HCT116 (cell line): Measurements from ENCODE around the gene PLXNC1. TPM values are rescaled to one million over a fixed set of nuclear protein-coding genes. Genes with fewer than 3 reads are reported as not detected.

ENCODE experiments used
- ATAC-seq: fragments of 200-7000 bp; cut with Tn5 transposase; 2 replicates; pipeline ENCODE4 v1.9.1; 2020; ENCODE audit warnings: mild to moderate bottlenecking, moderate library complexity
- BruUV-seq: library from RNA; stranded (reverse); fragments of 400-500 nt; replicated peaks from 2 replicates; lab custom pipeline; 2021; lab: Mats Ljungman, UMichigan
- CTCF ChIA-PET: fragments of 300-600 bp; sonication (Branson Sonifier 250); formaldehyde crosslinking; loops from one replicate; lab custom pipeline; 2021; ENCODE audit warnings: antibody characterized with exemption; lab: Charles Lee
- POLR2A ChIA-PET: fragments of 300-600, 350-600 bp; sonication (Branson Sonifier 250); formaldehyde crosslinking; loops from one replicate; lab custom pipeline; 2021; ENCODE audit warnings: antibody characterized with exemption; lab: Charles Lee
- RAD21 ChIA-PET, 2 experiments: fragments of 300-600 bp; sonication (Branson Sonifier 250); formaldehyde crosslinking; loops; one replicate each; lab custom pipeline; 2023; ENCODE audit warnings: low total read pairs in 2 of 2; ENCODE audit not compliant: uncharacterized antibody in 2 of 2, unreplicated experiment in 2 of 2, low non-redundant PET in 1 of 2; lab: Charles Lee
- DNase-seq: peaks from one replicate; pipeline ENCODE4 v3.0.0-alpha.2; 2010; ENCODE audit warnings: low read depth, low spot score
- H2AFZ ChIP-seq: fragments of 200-600 bp; shearing (Covaris generic), sonication (generic); 2 replicates; pipeline ENCODE4 v1.6.1; 2017; ENCODE audit warnings: low read depth, mixed run types, mixed read lengths, antibody characterized with exemption, low read length; ENCODE audit not compliant: poor library complexity, severe bottlenecking
- H3K27ac ChIP-seq: 2 replicates; pipeline ENCODE4 v1.5.1; 2012; ENCODE audit warnings: low read depth, low read length
- H3K27me3 ChIP-seq: fragments of 200-600 bp; sonication (generic); 2 replicates; pipeline ENCODE4 v1.6.1; 2016; ENCODE audit warnings: mixed run types, low read length, mixed read lengths; ENCODE audit not compliant: insufficient read depth
- H3K36me3 ChIP-seq, 2 experiments: fragments of 200-500 bp in 1 of 2; fragments of 200-600 bp in 1 of 2; sonication (Bioruptor generic) in 1 of 2; sonication (generic) in 1 of 2; 2 replicates each; pipeline versions ENCODE4 v1.5.1 to v1.6.1; 2014 to 2016; ENCODE audit warnings: low read length in 2 of 2, inconsistent platforms in 1 of 2, mixed read lengths in 1 of 2, mixed run types in 1 of 2; ENCODE audit not compliant: insufficient read depth in 2 of 2, control insufficient read depth in 1 of 2
- H3K4me1 ChIP-seq, 2 experiments: fragments of 200-600 bp in 1 of 2; sonication (generic) in 1 of 2; 2 replicates each; pipeline versions ENCODE4 v1.5.1 to v1.6.1; 2012 to 2017; ENCODE audit warnings: low read length in 2 of 2, inconsistent platforms in 1 of 2, mild to moderate bottlenecking in 1 of 2, mixed read lengths in 1 of 2, mixed run types in 1 of 2, moderate library complexity in 1 of 2; ENCODE audit not compliant: insufficient read depth in 2 of 2, control insufficient read depth in 1 of 2
- H3K4me2 ChIP-seq: fragments of 200-600 bp; sonication (generic); 2 replicates; pipeline ENCODE4 v1.6.1; 2017; ENCODE audit warnings: mixed run types, low read length, mixed read lengths
- H3K4me3 ChIP-seq, 2 experiments: fragments of 200-600 bp in 1 of 2; sonication (generic) in 1 of 2; replicated peaks in 1 of 2; 2 replicates each; pipeline ENCODE4 v1.5.1; 2011 to 2016; ENCODE audit warnings: low read length in 2 of 2, control low read depth in 1 of 2, low read depth in 1 of 2, mild to moderate bottlenecking in 1 of 2, mixed read lengths in 1 of 2, mixed run types in 1 of 2
- H3K79me2 ChIP-seq: fragments of 200-600 bp; sonication (generic); 2 replicates; pipeline ENCODE4 v1.6.1; 2017; ENCODE audit warnings: mild to moderate bottlenecking, mixed run types, low read length, moderate library complexity, mixed read lengths; ENCODE audit not compliant: insufficient read depth
- H3K9ac ChIP-seq: fragments of 200-600 bp; sonication (generic); 2 replicates; pipeline ENCODE4 v1.6.1; 2016; ENCODE audit warnings: low read length, mixed read lengths
- H3K9me2 ChIP-seq: fragments of 200-600 bp; sonication (generic), shearing (Covaris generic); 2 replicates; pipeline ENCODE4 v1.6.1; 2017; ENCODE audit warnings: mixed run types, mild to moderate bottlenecking, moderate library complexity; ENCODE audit not compliant: insufficient read depth
- H3K9me3 ChIP-seq, 2 experiments: fragments of 200-500 bp in 1 of 2; fragments of 200-600 bp in 1 of 2; sonication (Bioruptor generic) in 1 of 2; sonication (generic) in 1 of 2; 2 replicates each; pipeline ENCODE4 v1.6.1; 2014 to 2017; ENCODE audit warnings: low read length in 2 of 2, mixed read lengths in 2 of 2, inconsistent platforms in 1 of 2, low read depth in 1 of 2, mild to moderate bottlenecking in 1 of 2, mixed run types in 1 of 2, moderate library complexity in 1 of 2; ENCODE audit not compliant: control insufficient read depth in 1 of 2, insufficient read depth in 1 of 2
- H4K20me1 ChIP-seq: fragments of 200-600 bp; sonication (generic), shearing (Covaris generic); 2 replicates; pipeline ENCODE4 v1.6.1; 2017; ENCODE audit warnings: mixed run types, mild to moderate bottlenecking, moderate library complexity; ENCODE audit not compliant: insufficient read depth
- CEBPB ChIP-seq: IDR thresholded peaks from 2 replicates; pipeline ENCODE4 v1.6.1; 2012; ENCODE audit warnings: low read depth
- EGR1 ChIP-seq: IDR thresholded peaks from 2 replicates; pipeline ENCODE4 v1.6.1; 2012; ENCODE audit warnings: low read depth
- ELF1 ChIP-seq: IDR thresholded peaks from 2 replicates; pipeline ENCODE4 v1.6.1; 2012; ENCODE audit warnings: low read depth, borderline replicate concordance
- MAX ChIP-seq: IDR thresholded peaks from 2 replicates; pipeline ENCODE4 v1.6.1; 2012
- POLR2A ChIP-seq: IDR thresholded peaks from 2 replicates; pipeline ENCODE4 v1.7.0; 2011; ENCODE audit warnings: borderline replicate concordance; ENCODE audit not compliant: insufficient read depth, insufficient read length; ENCODE audit errors: extremely low read depth
- POLR2AphosphoS5 ChIP-seq: IDR thresholded peaks from 2 replicates; pipeline ENCODE4 v1.6.1; 2011; ENCODE audit warnings: mild to moderate bottlenecking, low read depth, low read length, moderate library complexity
- RAD21 ChIP-seq: IDR thresholded peaks from 2 replicates; pipeline ENCODE4 v1.6.1; 2012; ENCODE audit warnings: low read depth, mild to moderate bottlenecking
- SRF ChIP-seq: IDR thresholded peaks from 2 replicates; pipeline ENCODE4 v1.6.1; 2012; ENCODE audit warnings: low read depth
- TCF7L2 ChIP-seq: IDR thresholded peaks from 2 replicates; pipeline ENCODE4 v1.7.0; 2011; ENCODE audit warnings: borderline replicate concordance, inconsistent platforms; ENCODE audit not compliant: insufficient read depth, insufficient read length; ENCODE audit errors: extremely low read depth
- YY1 ChIP-seq: IDR thresholded peaks from 2 replicates; pipeline ENCODE4 v1.6.1; 2011; ENCODE audit warnings: low read length, low read depth, moderate library complexity, mild to moderate bottlenecking; ENCODE audit not compliant: insufficient replicate concordance; ENCODE audit errors: extremely low read depth
- intact Hi-C: fragments of 100-400 bp; cut with micrococcal nuclease; formaldehyde crosslinking; loops from 2 replicates; pipeline ENCODE4 v1.10.0; 2022
- total RNA-seq: library from RNA; stranded (reverse); gene quantifications from one replicate; pipeline ENCODE4 v1.2.1, GENCODE V29; 2021; ENCODE audit not compliant: unreplicated experiment
- TF ChIP-seq, protein P1 (sequence below), 3 experiments: fragments of 200-600 bp in 1 of 3; sonication (generic) in 1 of 3; IDR thresholded peaks in 2 of 3; conservative IDR thresholded peaks in 1 of 3; 2 replicates each; pipeline ENCODE4 v1.5.1; 2012 to 2017; ENCODE audit warnings: low read depth in 2 of 3, low read length in 2 of 3, antibody characterized with exemption in 1 of 3, borderline replicate concordance in 1 of 3, control low read depth in 1 of 3, mild to moderate bottlenecking in 1 of 3, mixed read lengths in 1 of 3, mixed run types in 1 of 3, moderate library complexity in 1 of 3; ENCODE audit not compliant: insufficient read depth in 1 of 3
- TF ChIP-seq, protein P2 (sequence below): IDR thresholded peaks from 2 replicates; pipeline ENCODE4 v1.6.1; 2012

Gene PLXNC1
- total RNA-seq, 1 experiment from 2014 or later = 0.25 TPM

DNA sequence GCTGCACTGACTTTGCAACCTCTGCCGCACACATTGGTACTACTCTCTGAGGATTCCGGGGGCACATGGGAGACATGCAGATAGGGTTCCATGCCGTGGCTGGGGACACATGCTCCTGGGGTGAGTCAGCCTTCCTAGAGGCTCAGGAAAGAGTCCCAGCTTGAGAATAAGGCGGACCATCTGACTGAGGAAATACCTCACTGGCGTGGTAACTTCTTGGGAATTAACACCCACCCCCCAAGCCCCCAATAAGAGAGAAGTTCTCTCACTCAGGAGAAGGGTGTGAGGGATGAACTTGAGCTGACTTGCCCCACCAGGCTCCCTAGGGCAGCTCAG, 23.2 kb downstream of the PLXNC1 start:
- BruUV-seq = no TSS peak
- TF ChIP-seq POLR2A (no peak), CEBPB (no peak), RAD21 (no peak), POLR2AphosphoS5 (no peak), MAX (no peak), ELF1 (no peak), SRF (no peak), YY1 (no peak), TCF7L2 (no peak), EGR1 (no peak)
- TF ChIP-seq, protein P1, sequence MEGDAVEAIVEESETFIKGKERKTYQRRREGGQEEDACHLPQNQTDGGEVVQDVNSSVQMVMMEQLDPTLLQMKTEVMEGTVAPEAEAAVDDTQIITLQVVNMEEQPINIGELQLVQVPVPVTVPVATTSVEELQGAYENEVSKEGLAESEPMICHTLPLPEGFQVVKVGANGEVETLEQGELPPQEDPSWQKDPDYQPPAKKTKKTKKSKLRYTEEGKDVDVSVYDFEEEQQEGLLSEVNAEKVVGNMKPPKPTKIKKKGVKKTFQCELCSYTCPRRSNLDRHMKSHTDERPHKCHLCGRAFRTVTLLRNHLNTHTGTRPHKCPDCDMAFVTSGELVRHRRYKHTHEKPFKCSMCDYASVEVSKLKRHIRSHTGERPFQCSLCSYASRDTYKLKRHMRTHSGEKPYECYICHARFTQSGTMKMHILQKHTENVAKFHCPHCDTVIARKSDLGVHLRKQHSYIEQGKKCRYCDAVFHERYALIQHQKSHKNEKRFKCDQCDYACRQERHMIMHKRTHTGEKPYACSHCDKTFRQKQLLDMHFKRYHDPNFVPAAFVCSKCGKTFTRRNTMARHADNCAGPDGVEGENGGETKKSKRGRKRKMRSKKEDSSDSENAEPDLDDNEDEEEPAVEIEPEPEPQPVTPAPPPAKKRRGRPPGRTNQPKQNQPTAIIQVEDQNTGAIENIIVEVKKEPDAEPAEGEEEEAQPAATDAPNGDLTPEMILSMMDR (IDR thresholded peaks at IDR 0.05 in 2 of 3, conservative IDR thresholded peaks at IDR 0.05 in 1 of 3; ENCODE audit: borderline replicate concordance in 1 of 3, insufficient read depth in 1 of 3, low read depth in 2 of 3, low read length in 2 of 3) = no peak
- TF ChIP-seq, protein P2, sequence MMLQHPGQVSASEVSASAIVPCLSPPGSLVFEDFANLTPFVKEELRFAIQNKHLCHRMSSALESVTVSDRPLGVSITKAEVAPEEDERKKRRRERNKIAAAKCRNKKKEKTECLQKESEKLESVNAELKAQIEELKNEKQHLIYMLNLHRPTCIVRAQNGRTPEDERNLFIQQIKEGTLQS = no peak
- TF ChIP-seq, all 23 proteins: peak for 0
- no peak overlapping the region for H3K4me3 ChIP-seq
- ATAC-seq (no peak), DNase-seq (no peak)
- H3K79me2 ChIP-seq = no peaks in the 10 kb centered on the region
- H3K4me1 ChIP-seq = no peaks in the 10 kb centered on the region
- CTCF ChIA-PET = no interaction called here
- no peak overlapping the region for H3K9ac ChIP-seq
- no peaks in the 10 kb centered on the region for H4K20me1 ChIP-seq
- no peak overlapping the region for H3K27ac ChIP-seq
- RAD21 ChIA-PET = no interaction called here
- intact Hi-C loops = no loop called here
- no peaks in the 10 kb centered on the region for H3K9me2 ChIP-seq
- no peak overlapping the region for H2AFZ ChIP-seq
- H3K9me3 ChIP-seq = no peaks in the 10 kb centered on the region
- no peak overlapping the region for H3K4me2 ChIP-seq
- POLR2A ChIA-PET = no interaction called here
- H3K36me3 ChIP-seq = no peaks in the 10 kb centered on the region
- peaks cover 34% of the 10 kb centered on the region for H3K27me3 ChIP-seq
